Eye (tissue), 1 donor: ENCODE results near the gene KLHL30.
"Not testable (repeated sequence)": the region's sequence is repeated elsewhere in the genome, so short reads cannot be mapped to it uniquely, and the experiment has no call there.

ENCODE experiments used
- DNase-seq: peaks from one replicate; pipeline ENCODE4 v3.0.0-alpha.2; 2015

KLHL30 gene

GRCh38 chr2:238163481-238164198, 25.2 kb downstream of the KLHL30 start:
- no peak for DNase-seq

GRCh38 chr2:238164906-238165287, 26.4 kb downstream of the KLHL30 start:
- DNase-seq = no peak

- DNase-seq = no peak
Measured at GRCh38 chr2:238165288-238165921, 26.9 kb downstream of the KLHL30 start.

GRCh38 chr2:238166391-238167343, 28.2 kb downstream of the KLHL30 start:
- no peak for DNase-seq

GRCh38 chr2:238167344-238167715, 28.9 kb downstream of the KLHL30 start:
- no peak for DNase-seq

- DNase-seq = no peak
Measured at GRCh38 chr2:238167761-238168160, 29.3 kb downstream of the KLHL30 start.

- DNase-seq = no peak
Measured at GRCh38 chr2:238168196-238169047, 30.0 kb downstream of the KLHL30 start.

GRCh38 chr2:238169048-238169707, 30.7 kb downstream of the KLHL30 start:
- no peak for DNase-seq

GRCh38 chr2:238169708-238170251, 31.3 kb downstream of the KLHL30 start:
- no peak for DNase-seq

GRCh38 chr2:238170386-238171071, 32.1 kb downstream of the KLHL30 start:
- DNase-seq = no peak

GRCh38 chr2:238171072-238171431, 32.6 kb downstream of the KLHL30 start:
- DNase-seq = not testable (repeated sequence)

- no peak for DNase-seq
Measured at GRCh38 chr2:238171575-238172187, 33.2 kb downstream of the KLHL30 start.

GRCh38 chr2:238172439-238172838, 34.0 kb downstream of the KLHL30 start:
- DNase-seq = no peak

GRCh38 chr2:238173692-238174091, 35.2 kb downstream of the KLHL30 start:
- DNase-seq = no peak

- DNase-seq = no peak
Measured at GRCh38 chr2:238174291-238174690, 35.8 kb downstream of the KLHL30 start.

- DNase-seq = no peak
Measured at GRCh38 chr2:238174701-238175100, 36.2 kb downstream of the KLHL30 start.

- DNase-seq = no peak
Measured at GRCh38 chr2:238176613-238177012, 38.1 kb downstream of the KLHL30 start.

- no peak for DNase-seq
Measured at GRCh38 chr2:238180554-238180953, 42.1 kb downstream of the KLHL30 start.

- DNase-seq = no peak
Measured at GRCh38 chr2:238182362-238182761, 43.9 kb downstream of the KLHL30 start.

- no peak for DNase-seq
Measured at GRCh38 chr2:238183821-238184220, 45.4 kb downstream of the KLHL30 start.
